Measurements from ENCODE around the gene RPS14.
A peak's percentile ranks its signal among the peaks of the same experiment; 100 is the strongest.

RPS14 gene

DNA sequence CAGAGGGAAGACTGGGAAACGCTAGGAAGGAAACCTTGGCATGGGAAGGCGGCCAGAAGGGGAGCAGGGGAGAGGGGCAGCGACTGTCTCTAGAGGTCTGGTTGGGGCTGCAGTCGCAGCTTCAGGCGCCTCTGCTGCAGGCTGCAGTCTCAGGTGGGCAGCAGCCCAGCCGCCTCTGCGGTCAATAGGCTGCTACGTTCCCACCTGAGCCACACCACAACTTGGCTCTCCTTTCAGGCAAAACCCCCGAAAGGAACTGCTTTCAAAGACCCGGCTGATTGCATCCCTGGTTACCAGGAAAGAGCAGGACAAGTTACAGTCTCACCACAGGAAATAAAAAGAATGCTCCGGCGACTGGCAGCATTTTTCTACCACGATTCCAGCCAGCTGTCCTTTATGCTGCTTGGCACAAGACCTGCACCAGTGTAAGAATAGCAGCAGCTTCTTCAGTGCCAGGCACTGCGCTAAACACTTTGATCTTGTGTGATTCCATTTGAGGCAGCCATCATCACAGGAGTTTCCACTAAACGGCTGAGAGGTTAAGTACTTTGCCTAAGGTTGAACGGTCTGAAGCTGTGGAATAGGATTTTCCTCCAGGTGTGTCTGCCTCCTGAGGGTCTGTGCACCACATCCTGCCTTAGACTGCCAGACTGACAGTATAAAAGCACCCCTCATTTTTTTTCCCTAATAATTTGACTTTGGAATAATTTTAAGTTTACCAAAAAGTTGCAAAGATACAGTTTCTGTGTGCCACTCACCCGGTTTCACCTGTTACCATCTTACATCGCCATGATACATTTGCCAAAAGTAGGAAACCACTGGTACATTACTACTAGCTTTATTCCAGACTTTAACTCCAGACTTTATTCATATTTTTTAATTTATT lies 7.5 kb downstream of the RPS14 start:
- no peak overlapping the region for H3K4me3 ChIP-seq (ENCODE audit: low read length, poor library complexity, severe bottlenecking)
- H3F3A ChIP-seq (ENCODE audit: low read depth), result no peaks in the 10 kb centered on the region
- H3K79me2 ChIP-seq (ENCODE audit: insufficient read depth, low read length), result peaks cover 37% of the 10 kb centered on the region
- no peaks in the 10 kb centered on the region for H3K27me3 ChIP-seq (ENCODE audit: insufficient read depth, low read length, poor library complexity, severe bottlenecking)
- H2AFZ ChIP-seq (ENCODE audit: low read length), result no peak overlapping the region
- H3K9me2 ChIP-seq (replicated peaks; ENCODE audit: low read depth, low read length), result no peaks in the 10 kb centered on the region
- H4K20me1 ChIP-seq (ENCODE audit: insufficient read depth, low read length, poor library complexity, severe bottlenecking), result peaks cover 34% of the 10 kb centered on the region
- H3K36me3 ChIP-seq (ENCODE audit: insufficient read depth, low read length), result peaks cover 40% of the 10 kb centered on the region
- H3K9ac ChIP-seq (ENCODE audit: low read depth, low read length, poor library complexity, severe bottlenecking), result no peak overlapping the region
- H3K9me3 ChIP-seq (ENCODE audit: insufficient read depth, low read depth, low read length), result no peaks in the 10 kb centered on the region
- TF ChIP-seq, protein P1, sequence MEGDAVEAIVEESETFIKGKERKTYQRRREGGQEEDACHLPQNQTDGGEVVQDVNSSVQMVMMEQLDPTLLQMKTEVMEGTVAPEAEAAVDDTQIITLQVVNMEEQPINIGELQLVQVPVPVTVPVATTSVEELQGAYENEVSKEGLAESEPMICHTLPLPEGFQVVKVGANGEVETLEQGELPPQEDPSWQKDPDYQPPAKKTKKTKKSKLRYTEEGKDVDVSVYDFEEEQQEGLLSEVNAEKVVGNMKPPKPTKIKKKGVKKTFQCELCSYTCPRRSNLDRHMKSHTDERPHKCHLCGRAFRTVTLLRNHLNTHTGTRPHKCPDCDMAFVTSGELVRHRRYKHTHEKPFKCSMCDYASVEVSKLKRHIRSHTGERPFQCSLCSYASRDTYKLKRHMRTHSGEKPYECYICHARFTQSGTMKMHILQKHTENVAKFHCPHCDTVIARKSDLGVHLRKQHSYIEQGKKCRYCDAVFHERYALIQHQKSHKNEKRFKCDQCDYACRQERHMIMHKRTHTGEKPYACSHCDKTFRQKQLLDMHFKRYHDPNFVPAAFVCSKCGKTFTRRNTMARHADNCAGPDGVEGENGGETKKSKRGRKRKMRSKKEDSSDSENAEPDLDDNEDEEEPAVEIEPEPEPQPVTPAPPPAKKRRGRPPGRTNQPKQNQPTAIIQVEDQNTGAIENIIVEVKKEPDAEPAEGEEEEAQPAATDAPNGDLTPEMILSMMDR (conservative IDR thresholded peaks at IDR 0.05; ENCODE audit: low read length), result no peak
- TF ChIP-seq EZH2phosphoT487 (IDR thresholded peaks at IDR 0.05; ENCODE audit: borderline replicate concordance), result no peak
- no peak overlapping the region for H3K4me2 ChIP-seq (ENCODE audit: low read depth, low read length, poor library complexity, severe bottlenecking)
- peaks cover 10% of the 10 kb centered on the region for H3K4me1 ChIP-seq (ENCODE audit: insufficient read depth, low read length, poor library complexity, severe bottlenecking)

DNA sequence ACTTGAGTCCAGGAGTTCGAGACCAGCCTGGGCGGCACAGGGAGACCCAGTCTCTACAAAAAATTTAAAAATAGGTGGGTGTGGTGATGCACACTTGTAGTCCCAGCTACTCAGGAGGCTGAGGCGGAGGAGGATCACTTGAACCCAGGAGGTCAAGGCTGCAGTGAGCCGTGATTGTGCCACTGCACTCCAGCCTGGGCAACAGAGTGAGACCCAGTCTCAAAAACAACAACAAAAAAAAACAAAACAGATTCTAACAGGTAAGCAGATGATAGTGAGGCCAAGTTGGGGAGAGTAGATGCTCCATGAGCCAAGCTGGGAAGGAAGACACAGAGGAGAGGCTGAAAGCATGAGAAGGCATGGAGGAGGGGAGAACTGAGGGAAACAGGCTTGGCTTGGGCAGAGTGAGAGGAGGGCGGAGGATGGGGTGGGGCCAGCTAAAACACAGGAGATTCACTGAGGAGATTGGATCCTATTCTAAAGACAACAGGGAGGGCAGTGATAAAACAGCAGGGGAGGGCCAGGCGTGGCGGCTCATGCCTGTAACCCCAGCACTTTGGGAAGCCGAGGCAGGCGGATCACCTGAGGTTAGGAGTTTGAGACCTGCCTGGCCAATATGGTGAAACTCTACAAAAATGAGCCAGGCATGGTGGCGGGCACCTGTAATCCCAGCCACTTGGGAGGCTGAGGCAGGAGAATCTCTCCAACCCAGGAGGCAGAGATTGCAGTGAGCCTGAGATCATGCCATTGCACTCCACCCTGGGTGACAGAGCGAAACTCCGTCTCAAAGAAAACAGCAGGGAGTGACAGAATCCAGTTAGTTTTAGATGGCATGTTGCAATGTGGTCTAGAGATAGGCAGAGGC lies 8.4 kb downstream of the RPS14 start:
- H3K36me3 ChIP-seq (ENCODE audit: insufficient read depth, low read length), result peaks cover 31% of the 10 kb centered on the region; the same call in 1 of the 2 replicates
- H3K9me3 ChIP-seq (ENCODE audit: insufficient read depth, low read depth, low read length), result no peaks in the 10 kb centered on the region
- H3F3A ChIP-seq (ENCODE audit: low read depth), result no peaks in the 10 kb centered on the region
- H3K9me2 ChIP-seq (replicated peaks; ENCODE audit: low read depth, low read length), result no peaks in the 10 kb centered on the region
- no peaks in the 10 kb centered on the region for H3K27me3 ChIP-seq (ENCODE audit: insufficient read depth, low read length, poor library complexity, severe bottlenecking)
- no peak overlapping the region for H2AFZ ChIP-seq (ENCODE audit: low read length)
- peaks cover 2% of the 10 kb centered on the region for H3K4me1 ChIP-seq (ENCODE audit: insufficient read depth, low read length, poor library complexity, severe bottlenecking)
- peaks cover 25% of the 10 kb centered on the region for H4K20me1 ChIP-seq (ENCODE audit: insufficient read depth, low read length, poor library complexity, severe bottlenecking)
- no peak overlapping the region for H3K4me2 ChIP-seq (ENCODE audit: low read depth, low read length, poor library complexity, severe bottlenecking)
- peaks cover 28% of the 10 kb centered on the region for H3K79me2 ChIP-seq (ENCODE audit: insufficient read depth, low read length)
- H3K9ac ChIP-seq (ENCODE audit: low read depth, low read length, poor library complexity, severe bottlenecking), result no peak overlapping the region
- no peak overlapping the region for H3K4me3 ChIP-seq (ENCODE audit: low read length, poor library complexity, severe bottlenecking)
- TF ChIP-seq, protein P1 (conservative IDR thresholded peaks at IDR 0.05; ENCODE audit: low read length), result no peak
- TF ChIP-seq EZH2phosphoT487 (IDR thresholded peaks at IDR 0.05; ENCODE audit: borderline replicate concordance), result no peak

DNA sequence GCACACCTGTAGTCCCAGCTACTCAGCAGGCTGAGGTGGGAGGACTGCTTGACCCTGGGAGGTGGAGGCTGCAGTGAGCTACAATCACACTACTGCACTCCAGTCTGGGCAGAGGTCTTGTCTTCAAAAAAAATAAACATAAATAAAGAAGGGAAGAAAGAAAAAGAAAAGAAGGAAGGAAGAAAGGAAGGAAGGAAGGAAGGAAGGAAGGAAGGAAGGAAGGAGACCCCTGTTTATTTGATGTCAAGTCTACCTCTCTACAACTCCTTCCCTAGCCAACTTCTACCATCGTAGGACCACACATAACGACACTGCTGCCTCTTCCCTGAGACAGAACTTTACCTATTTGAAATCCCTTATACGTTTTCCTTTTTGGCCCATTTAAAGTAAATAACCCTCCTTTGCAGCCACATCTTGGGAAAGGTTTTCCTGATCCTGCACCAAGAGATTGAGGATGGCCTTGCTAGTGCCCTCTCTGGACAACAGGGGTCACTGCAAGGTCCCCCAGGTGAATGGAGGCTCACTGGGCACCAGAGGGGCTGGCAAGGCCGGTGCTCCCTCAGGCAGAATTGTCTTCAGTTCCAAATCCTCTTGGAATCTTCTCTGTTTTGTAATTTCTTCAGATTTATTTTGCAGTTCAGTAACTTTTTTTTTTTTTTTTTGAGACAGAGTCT lies 10.5 kb downstream of the RPS14 start:
- Histone ChIP-seq H3F3A (ENCODE audit: low read depth) (no peaks in the 10 kb centered on the region), H3K9ac (ENCODE audit: low read depth, low read length, poor library complexity, severe bottlenecking) (no peak overlapping the region), H3K4me1 (ENCODE audit: insufficient read depth, low read length, poor library complexity, severe bottlenecking) (peaks cover 3% of the 10 kb centered on the region), H4K20me1 (ENCODE audit: insufficient read depth, low read length, poor library complexity, severe bottlenecking) (peaks cover 3% of the 10 kb centered on the region), H3K79me2 (ENCODE audit: insufficient read depth, low read length) (peaks cover 7% of the 10 kb centered on the region), H3K4me2 (ENCODE audit: low read depth, low read length, poor library complexity, severe bottlenecking) (no peak overlapping the region), H3K36me3 (ENCODE audit: insufficient read depth, low read length) (peaks cover 9% of the 10 kb centered on the region; the same call in 1 of the 2 replicates), H3K27me3 (ENCODE audit: insufficient read depth, low read length, poor library complexity, severe bottlenecking) (no peaks in the 10 kb centered on the region), H3K4me3 (ENCODE audit: low read length, poor library complexity, severe bottlenecking) (no peak overlapping the region), H3K9me3 (ENCODE audit: insufficient read depth, low read depth, low read length) (no peaks in the 10 kb centered on the region), H2AFZ (ENCODE audit: low read length) (no peak overlapping the region), H3K9me2 (replicated peaks; ENCODE audit: low read depth, low read length) (no peaks in the 10 kb centered on the region)
- TF ChIP-seq, protein P1 (conservative IDR thresholded peaks at IDR 0.05; ENCODE audit: low read length), result peak; percentile 76
- no peak for TF ChIP-seq EZH2phosphoT487 (IDR thresholded peaks at IDR 0.05; ENCODE audit: borderline replicate concordance)

Measured in Loucy (cell line).